HG02885 (cell line): ENCODE results near the gene CHPF2.

Experiments used
- ATAC-seq: cut with Tn5 transposase; IDR thresholded peaks from one replicate; pipeline ENCODE4 v1.9.1; 2021; ENCODE audit warnings: mild to moderate bottlenecking; ENCODE audit not compliant: unreplicated experiment, poor library complexity

Gene CHPF2

GRCh38 chr7:151279868-151280267 lies 47.6 kb downstream of the CHPF2 start:
- ATAC-seq: no peak

GRCh38 chr7:151280388-151281019 lies 48.2 kb downstream of the CHPF2 start:
- ATAC-seq: no peak

DNA sequence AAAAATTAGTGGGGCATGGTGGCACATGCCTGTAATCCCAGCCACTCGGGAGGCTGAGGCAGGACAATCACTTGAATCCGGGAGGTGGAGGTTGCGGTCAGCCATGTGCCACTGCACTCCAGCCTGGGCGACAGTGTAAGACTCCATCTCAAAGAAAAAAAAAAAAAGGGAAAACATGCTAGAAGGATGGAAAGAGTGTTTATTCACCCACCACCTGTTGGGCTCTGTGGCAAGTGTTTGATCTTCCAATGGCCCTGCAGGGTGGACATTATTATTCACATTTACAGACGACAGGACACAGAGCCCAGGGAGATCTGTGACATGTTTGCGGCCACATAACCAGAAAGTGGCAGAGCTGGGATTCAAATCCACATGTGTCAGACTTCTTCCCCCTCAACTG lies 49.4 kb downstream of the CHPF2 start:
- ATAC-seq: no peak

DNA sequence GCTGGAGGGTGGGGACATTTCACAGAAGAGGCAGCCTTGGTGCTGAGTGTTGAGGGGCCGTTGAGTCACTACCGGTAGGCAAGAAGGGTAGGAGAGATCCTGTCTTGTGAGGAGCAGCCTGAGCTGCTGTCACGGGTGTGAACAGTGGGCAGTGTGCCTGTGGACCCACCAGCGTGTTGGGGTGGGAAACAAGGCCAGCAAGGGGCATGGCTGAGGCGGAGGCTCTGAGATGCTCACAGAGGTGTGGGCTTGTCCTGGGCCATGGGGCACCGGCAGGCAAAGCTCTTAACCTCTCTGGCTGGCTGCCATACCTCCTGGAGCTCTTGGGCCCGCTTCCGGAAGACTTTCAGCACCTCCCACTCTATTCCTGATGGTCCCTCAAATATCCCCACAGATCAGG lies 49.8 kb downstream of the CHPF2 start:
- no peak for ATAC-seq

DNA sequence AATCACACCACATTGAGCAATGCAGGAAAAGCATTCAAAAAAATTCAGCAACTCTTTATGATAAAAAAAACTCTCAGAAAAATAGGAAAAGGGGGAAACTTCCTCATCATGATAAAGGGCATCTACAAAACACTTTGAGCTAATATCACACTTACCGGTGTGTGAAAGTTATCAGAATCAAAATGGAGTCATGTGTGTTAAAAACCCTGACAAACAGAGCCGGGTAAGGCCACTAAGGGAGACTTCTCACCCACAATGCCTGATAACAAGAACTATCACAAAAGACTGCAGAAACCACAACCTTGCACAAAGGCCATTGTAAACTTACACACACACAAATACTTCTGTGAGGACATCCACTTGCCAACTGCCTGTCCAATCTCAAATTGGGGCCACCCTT lies 51.0 kb downstream of the CHPF2 start:
- ATAC-seq: no peak

GRCh38 chr7:151286148-151286547 lies 53.9 kb downstream of the CHPF2 start:
- ATAC-seq: no peak
